Right kidney (tissue), 1 donor: Measurements from ENCODE around the gene DAPP1.

ENCODE experiments used
- DNase-seq: peaks from one replicate; pipeline ENCODE4 v3.0.0-alpha.2; 2016

The DAPP1 gene

GRCh38 chr4:99917575-99917974 lies 100.9 kb downstream of the DAPP1 start:
- DNase-seq = no peak

DNA sequence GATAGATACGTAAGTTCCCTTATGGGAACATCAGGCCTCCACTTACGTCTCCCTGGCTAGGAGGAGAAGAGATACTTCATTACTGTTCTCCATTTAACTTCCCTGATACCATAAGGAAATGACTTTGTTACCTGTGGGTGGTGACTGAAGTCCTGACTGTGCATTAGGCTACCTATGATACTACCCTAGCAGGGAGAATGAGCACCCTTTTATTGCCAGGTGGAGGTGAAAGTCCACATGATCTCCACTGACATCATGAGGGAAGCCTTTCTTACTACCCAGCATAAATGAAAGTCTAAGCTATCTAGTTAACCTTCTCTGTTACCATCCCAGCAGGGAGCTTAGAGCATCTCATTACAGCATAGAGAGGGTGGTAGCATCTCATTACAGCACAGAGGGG lies 102.0 kb downstream of the DAPP1 start:
- DNase-seq = no peak
